ENCODE data around the gene PTPRD. TPM values are rescaled to one million over a fixed set of nuclear protein-coding genes. Genes with fewer than 3 reads are reported as not detected.

PTPRD gene
- total RNA-seq, 1 experiment from 2014 or later, result 0.02 TPM

- Histone ChIP-seq H3K9me2 (ENCODE audit: insufficient read depth) (no peaks in the 10 kb centered on the region), H3K27me3 (ENCODE audit: insufficient read depth, low read length) (no peaks in the 10 kb centered on the region), H3K79me2 (ENCODE audit: insufficient read depth, low read length) (no peaks in the 10 kb centered on the region), H2AFZ (ENCODE audit: low read depth, low read length, poor library complexity, severe bottlenecking) (no peak overlapping the region), H3K27ac (ENCODE audit: low read depth, low read length) (no peak overlapping the region), H3K9me3 (ENCODE audit: control insufficient read depth in 1 of 2, insufficient read depth in 1 of 2, low read depth in 1 of 2, low read length in 2 of 2) (peaks cover 15 to 33% of the 10 kb centered on the region in 2 experiments; a peak in 2 of 4 replicates), H3K4me3 (replicated peaks in 1 of 2; ENCODE audit: low read depth in 1 of 2, low read length in 2 of 2) (no peak overlapping the region), H3K36me3 (ENCODE audit: control insufficient read depth in 1 of 2, insufficient read depth in 2 of 2, low read length in 2 of 2) (no peaks in the 10 kb centered on the region), H3K9ac (ENCODE audit: low read length) (no peak overlapping the region), H4K20me1 (ENCODE audit: insufficient read depth) (no peaks in the 10 kb centered on the region), H3K4me2 (ENCODE audit: low read length) (no peak overlapping the region), H3K4me1 (ENCODE audit: control insufficient read depth in 1 of 2, insufficient read depth in 2 of 2, low read length in 2 of 2) (no peaks in the 10 kb centered on the region)
- intact Hi-C loops (cut with micrococcal nuclease), result no loop called here
- ATAC-seq, result no peak
- BruUV-seq (replicated peaks), result no TSS peak
- CTCF ChIA-PET, result no interaction called here
- TF ChIP-seq SP1 (IDR thresholded peaks at IDR 0.05; ENCODE audit: low read depth) (no peak), FOSL1 (IDR thresholded peaks at IDR 0.05; ENCODE audit: low read depth) (no peak), EZH2phosphoT487 (IDR thresholded peaks at IDR 0.05; ENCODE audit: borderline replicate concordance) (no peak), TCF7L2 (IDR thresholded peaks at IDR 0.05; ENCODE audit: borderline replicate concordance, extremely low read depth, insufficient read depth, insufficient read length) (no peak), ZNF274 (IDR thresholded peaks at IDR 0.05; ENCODE audit: low read depth, low read length) (no peak)
- DNase-seq (ENCODE audit: low read depth, low spot score), result no peak
- POLR2A ChIA-PET, result no interaction called here
- RAD21 ChIA-PET (ENCODE audit: low non-redundant PET in 1 of 2, low total read pairs in 2 of 2, uncharacterized antibody in 2 of 2, unreplicated experiment in 2 of 2), result no interaction called here
Observed at GRCh38 chr9:10438955-10439354, 173.8 kb downstream of the PTPRD start.

GRCh38 chr9:10436756-10437155 is 176.0 kb downstream of the PTPRD start:
- no peak overlapping the region for H3K4me3 ChIP-seq (replicated peaks in 1 of 2; ENCODE audit: low read depth in 1 of 2, low read length in 2 of 2)
- DNase-seq (ENCODE audit: low read depth, low spot score), result no peak
- H3K4me1 ChIP-seq (ENCODE audit: control insufficient read depth in 1 of 2, insufficient read depth in 2 of 2, low read length in 2 of 2), result no peaks in the 10 kb centered on the region
- H3K36me3 ChIP-seq (ENCODE audit: control insufficient read depth in 1 of 2, insufficient read depth in 2 of 2, low read length in 2 of 2), result no peaks in the 10 kb centered on the region
- ChIA-PET POLR2A (no interaction called here), RAD21 (ENCODE audit: low non-redundant PET in 1 of 2, low total read pairs in 2 of 2, uncharacterized antibody in 2 of 2, unreplicated experiment in 2 of 2) (no interaction called here), CTCF (no interaction called here)
- ATAC-seq, result no peak
- no peak overlapping the region for H3K9ac ChIP-seq (ENCODE audit: low read length)
- peaks cover 18 to 25% of the 10 kb centered on the region in 2 experiments; a peak in 2 of 4 replicates for H3K9me3 ChIP-seq (ENCODE audit: control insufficient read depth in 1 of 2, insufficient read depth in 1 of 2, low read depth in 1 of 2, low read length in 2 of 2)
- TF ChIP-seq CEBPB (IDR thresholded peaks at IDR 0.05; ENCODE audit: low read depth), result no peak
- TF ChIP-seq REST (IDR thresholded peaks at IDR 0.05; ENCODE audit: low read depth), result no peak
- no peak for TF ChIP-seq ELF1 (IDR thresholded peaks at IDR 0.05; ENCODE audit: borderline replicate concordance, low read depth)
- no peak for TF ChIP-seq CTCF (IDR thresholded peaks at IDR 0.05 in 2 of 3, conservative IDR thresholded peaks at IDR 0.05 in 1 of 3; ENCODE audit: borderline replicate concordance in 1 of 3, insufficient read depth in 1 of 3, low read depth in 2 of 3, low read length in 2 of 3)
- TF ChIP-seq SP1 (IDR thresholded peaks at IDR 0.05; ENCODE audit: low read depth), result no peak
- TF ChIP-seq MAX (IDR thresholded peaks at IDR 0.05), result no peak
- no peak for TF ChIP-seq TCF7L2 (IDR thresholded peaks at IDR 0.05; ENCODE audit: borderline replicate concordance, extremely low read depth, insufficient read depth, insufficient read length)
- no peak for TF ChIP-seq JUND (IDR thresholded peaks at IDR 0.05)
- TF ChIP-seq POLR2A (IDR thresholded peaks at IDR 0.05; ENCODE audit: borderline replicate concordance, extremely low read depth, insufficient read depth, insufficient read length), result no peak
- no peak for TF ChIP-seq EGR1 (IDR thresholded peaks at IDR 0.05; ENCODE audit: low read depth)
- TF ChIP-seq FOSL1 (IDR thresholded peaks at IDR 0.05; ENCODE audit: low read depth), result no peak
- no peak for TF ChIP-seq ATF3 (IDR thresholded peaks at IDR 0.05)
- no peak for TF ChIP-seq RAD21 (IDR thresholded peaks at IDR 0.05; ENCODE audit: low read depth)
- TF ChIP-seq SRF (IDR thresholded peaks at IDR 0.05; ENCODE audit: low read depth), result no peak
- no peak for TF ChIP-seq ZFX (IDR thresholded peaks at IDR 0.05)
- TF ChIP-seq CBX3 (IDR thresholded peaks at IDR 0.05; ENCODE audit: low read depth), result no peak
- no TSS peak for BruUV-seq (replicated peaks)
- H2AFZ ChIP-seq (ENCODE audit: low read depth, low read length, poor library complexity, severe bottlenecking), result no peak overlapping the region
- no peaks in the 10 kb centered on the region for H3K27me3 ChIP-seq (ENCODE audit: insufficient read depth, low read length)
- no peaks in the 10 kb centered on the region for H3K79me2 ChIP-seq (ENCODE audit: insufficient read depth, low read length)
- intact Hi-C loops (cut with micrococcal nuclease), result no loop called here
- H3K9me2 ChIP-seq (ENCODE audit: insufficient read depth), result no peaks in the 10 kb centered on the region
- H4K20me1 ChIP-seq (ENCODE audit: insufficient read depth), result no peaks in the 10 kb centered on the region
- H3K4me2 ChIP-seq (ENCODE audit: low read length), result no peak overlapping the region
- H3K27ac ChIP-seq (ENCODE audit: low read depth, low read length), result no peak overlapping the region
